HG03439 (cell line): ENCODE results near the gene CBR3.

ENCODE experiments used
- ATAC-seq: cut with Tn5 transposase; IDR thresholded peaks from one replicate; pipeline ENCODE4 v1.9.1; 2021; ENCODE audit warnings: mild to moderate bottlenecking, moderate library complexity; ENCODE audit not compliant: unreplicated experiment

Gene CBR3

GRCh38 chr21:36183144-36183795 lies 48.4 kb downstream of the CBR3 start:
- ATAC-seq = no peak

GRCh38 chr21:36184545-36184944 lies 49.7 kb downstream of the CBR3 start:
- no peak for ATAC-seq

DNA sequence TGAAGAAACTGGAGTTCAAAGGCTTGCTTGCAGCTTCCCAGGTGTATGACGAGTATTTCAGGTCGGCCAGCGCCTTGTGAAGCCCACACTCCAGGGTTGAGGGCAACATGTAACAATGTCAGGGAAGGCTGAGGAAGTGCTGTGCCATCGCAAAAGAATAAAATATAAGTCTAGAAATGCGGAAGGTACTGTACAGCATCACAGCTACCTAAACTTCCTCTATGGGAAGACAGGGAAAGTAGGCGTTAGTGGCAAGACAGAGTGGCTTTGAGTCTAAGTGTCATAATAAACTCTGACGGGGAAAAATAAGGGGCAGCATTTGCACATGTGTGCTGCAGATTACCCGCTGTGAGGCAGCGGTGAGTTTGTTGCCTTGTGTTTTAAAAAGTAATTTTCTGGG lies 50.6 kb downstream of the CBR3 start:
- ATAC-seq = no peak

- ATAC-seq = no peak
These were observed 51.2 kb downstream of the CBR3 start for GRCh38 chr21:36186081-36186480.

DNA sequence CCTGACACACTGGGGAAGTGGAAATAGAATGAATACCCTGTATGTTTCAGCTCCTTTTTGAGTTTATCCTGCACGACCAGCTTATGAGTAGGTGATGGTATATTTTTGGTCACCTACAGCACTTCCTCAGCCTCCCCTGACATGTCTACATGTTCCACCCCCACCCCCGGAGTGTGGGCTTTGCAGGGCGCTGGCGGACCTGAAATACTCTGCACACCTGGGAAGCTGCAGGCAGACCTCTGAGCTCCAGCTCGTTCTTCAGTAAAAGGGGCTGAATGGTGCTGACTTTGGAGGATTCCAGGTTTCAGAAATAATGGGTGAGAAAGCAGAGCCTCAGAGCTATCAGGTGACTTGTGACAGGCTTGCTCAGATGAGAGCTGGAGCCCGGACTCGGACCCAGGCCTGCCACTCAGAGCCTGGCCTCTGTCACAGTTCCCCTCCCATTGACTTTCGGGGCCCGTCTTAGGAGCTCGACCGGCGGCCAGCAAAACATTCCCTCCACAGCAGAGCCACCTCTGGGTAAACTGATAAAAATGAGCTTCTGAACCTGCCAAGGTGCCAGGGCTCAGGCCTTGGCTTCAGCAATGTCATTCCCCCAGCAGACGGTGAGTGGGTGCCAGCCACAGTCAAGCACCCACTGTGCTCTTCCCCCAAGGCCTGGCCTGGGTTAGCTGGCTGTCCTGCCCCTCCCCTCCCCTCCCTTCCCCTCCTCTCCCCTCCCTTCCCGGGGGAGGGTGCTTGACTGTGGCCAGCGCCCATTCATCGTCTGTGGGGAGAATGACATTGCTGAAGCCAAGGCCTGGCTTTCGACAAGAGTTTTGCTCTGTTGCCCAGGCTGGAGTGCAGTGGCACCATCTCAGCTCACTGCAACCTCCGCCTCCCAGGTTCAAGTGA lies 51.9 kb downstream of the CBR3 start:
- ATAC-seq = no peak

DNA sequence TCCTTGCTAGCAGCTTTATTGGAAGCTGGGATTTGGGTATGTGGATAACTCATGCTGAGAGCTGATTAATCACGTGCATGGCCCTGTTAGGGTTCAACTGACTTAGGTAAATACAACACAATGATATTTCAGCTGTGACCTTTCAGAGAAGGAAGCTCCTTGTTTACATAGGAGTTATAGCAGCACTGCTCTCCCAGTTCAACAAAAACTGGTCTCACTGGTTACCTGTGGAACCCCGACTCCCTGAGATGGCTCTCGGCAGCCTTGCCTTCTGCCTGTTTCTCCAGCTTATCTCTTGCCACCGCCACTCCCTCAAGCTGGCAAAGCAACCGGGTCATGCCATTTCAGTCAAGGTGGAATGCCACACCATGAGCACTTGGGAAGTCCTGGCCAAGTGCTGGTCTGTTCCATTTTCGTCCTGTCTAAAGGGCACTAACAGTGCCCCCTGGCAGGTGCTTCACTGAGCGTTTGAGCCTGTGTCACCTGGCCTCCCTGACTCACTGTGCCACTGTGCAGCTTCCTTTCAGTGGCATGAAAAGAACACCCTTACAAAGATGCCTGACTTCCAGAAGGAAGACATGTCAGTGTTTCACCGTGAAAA lies 53.3 kb downstream of the CBR3 start:
- no peak for ATAC-seq

- ATAC-seq = no peak
These were observed 54.1 kb downstream of the CBR3 start for GRCh38 chr21:36188937-36189336.

DNA sequence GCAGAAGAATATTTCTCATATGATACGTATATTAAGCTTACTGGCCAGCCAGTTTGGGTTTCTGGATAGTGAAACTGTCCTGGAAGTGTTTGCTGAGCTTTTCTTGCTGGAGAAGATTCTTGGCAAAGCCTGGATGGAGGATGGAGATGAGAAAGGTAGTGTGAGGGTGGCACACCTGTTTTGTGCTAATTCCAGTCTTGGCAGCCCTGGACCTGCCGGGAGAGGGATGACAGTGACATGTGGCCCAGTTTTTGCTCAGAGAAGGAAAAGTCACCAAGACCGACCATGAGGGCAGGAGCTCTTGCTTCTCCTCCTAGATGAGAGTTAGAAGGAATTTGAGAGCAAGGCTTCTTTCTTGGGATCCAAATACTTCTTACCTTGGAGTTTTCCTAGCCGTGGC lies 55.9 kb downstream of the CBR3 start:
- ATAC-seq = no peak

DNA sequence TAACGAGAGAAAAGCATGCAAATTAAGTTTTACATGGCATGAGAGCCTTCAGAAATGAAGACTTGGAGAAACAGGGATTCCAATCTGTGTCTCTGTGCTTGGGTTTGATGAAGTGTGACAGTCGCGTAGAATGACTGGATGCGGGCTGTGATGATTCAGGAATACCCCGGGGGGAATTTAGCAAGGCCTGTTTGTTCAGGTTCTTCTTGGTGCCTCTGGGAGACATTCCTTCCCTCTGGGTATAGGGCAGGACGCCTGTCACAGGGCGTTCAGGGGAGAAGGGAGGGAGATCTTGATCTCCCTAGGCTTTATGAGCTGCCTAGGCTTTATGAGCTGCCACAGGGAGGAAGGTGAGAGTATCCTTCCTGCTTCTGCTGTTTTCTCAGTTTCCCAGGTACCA lies 58.3 kb downstream of the CBR3 start:
- no peak for ATAC-seq

- ATAC-seq = no peak
These were observed 59.1 kb downstream of the CBR3 start for GRCh38 chr21:36194024-36194423.

DNA sequence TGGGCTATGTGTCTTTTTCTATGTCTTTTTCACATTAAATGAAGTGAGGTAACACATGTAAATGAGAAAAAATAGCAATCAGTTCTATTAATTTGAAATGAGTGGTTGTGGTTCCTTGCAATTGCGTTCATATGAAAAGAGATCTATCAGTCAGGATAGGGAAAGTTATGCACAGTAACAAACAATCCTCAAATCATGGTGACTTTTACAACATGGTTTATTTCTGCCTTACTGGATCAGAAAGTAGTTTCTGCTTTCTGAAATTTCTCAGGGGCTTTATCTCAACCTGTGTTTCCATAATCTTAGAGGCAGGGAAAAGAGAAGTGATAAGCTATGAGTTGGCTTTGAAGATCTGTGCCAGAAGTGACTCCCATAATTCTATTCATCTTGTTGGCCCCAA lies 60.7 kb downstream of the CBR3 start:
- no peak for ATAC-seq
